HG03064 (cell line): Measurements from ENCODE around the gene VEGFB.

Experiments
- ATAC-seq: cut with Tn5 transposase; IDR thresholded peaks from one replicate; pipeline ENCODE4 v1.9.1; 2021; ENCODE audit warnings: low read depth; ENCODE audit not compliant: unreplicated experiment

VEGFB gene

DNA sequence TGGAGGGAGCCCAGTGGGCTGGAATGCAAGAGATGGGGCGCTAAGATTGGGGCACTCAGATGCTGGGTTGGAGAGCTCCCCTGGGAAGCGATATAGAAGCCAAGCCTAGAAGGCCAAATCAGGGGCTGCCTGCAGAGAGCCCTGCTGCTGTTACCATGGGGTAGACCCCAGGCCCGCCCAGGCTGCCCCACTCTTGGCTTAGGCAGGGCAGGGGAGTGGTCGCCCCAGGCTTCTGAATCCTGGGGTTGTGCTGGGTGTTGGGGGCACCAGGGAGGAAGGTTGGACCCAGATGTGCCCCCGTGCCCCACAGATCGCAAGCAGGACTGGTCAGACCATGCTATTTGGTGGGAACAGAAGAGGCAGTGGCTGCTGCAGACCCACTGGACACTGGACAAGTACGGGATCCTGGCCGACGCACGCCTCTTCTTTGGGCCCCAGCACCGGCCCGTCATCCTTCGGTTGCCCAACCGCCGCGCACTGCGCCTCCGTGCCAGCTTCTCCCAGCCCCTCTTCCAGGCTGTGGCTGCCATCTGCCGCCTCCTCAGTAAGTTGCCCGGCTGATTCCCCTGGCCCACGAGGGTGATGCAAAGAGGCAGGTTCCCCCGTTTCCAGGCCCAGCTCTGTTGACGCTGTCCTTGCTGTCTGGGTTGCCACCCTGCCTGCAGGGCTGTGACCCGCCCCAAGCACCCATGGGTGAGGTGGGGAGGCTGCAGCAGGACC lies 23.9 kb upstream of the VEGFB start:
- ATAC-seq = no peak

DNA sequence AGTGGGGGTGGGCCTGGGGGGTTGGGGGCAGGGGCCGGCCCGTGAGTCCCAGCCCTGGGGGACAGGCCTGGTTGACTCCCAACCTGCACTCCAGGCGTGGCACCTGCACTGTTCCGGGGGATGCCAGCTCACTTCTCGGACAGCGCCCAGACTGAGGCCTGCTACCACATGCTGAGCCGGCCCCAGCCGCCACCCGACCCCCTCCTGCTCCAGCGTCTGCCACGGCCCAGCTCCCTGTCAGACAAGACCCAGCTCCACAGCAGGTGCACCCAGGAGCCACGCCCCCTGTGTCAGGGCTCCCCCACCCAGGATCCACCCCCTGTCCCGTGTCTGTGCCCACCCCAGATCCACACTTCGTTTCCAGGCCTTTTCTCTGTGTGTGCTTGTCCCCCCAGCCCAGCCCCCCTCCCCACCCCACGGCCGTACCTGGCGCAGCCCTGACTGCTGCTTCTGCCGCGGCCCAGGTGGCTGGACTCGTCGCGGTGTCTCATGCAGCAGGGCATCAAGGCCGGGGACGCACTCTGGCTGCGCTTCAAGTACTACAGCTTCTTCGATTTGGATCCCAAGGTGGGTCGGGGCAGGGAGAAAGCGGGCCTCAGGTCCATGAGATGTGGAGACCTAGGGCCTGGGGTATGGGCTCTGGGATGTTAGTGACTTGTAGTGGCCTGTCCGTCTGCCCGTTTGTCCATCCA lies 23.1 kb upstream of the VEGFB start:
- ATAC-seq = no peak

DNA sequence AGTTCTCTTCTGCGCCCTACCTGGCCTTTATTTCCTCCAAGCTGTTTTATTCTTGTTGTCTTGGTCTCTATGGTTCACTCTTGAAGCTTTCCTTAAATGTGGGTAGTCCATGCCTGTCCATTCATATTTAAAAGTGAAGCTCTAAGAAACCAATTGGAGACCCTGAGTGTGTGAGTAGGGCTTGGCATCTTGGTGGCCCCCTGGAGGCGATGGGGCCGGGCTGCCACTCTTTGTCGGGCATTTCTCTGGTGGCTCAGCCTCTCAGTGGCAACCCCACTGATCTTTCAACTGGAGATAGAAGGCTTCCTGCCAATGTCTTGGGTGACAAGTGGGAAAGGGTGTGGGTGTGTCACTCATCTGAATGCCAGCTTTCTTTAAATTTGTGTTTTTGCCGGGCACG lies 17.5 kb upstream of the VEGFB start:
- no peak for ATAC-seq

DNA sequence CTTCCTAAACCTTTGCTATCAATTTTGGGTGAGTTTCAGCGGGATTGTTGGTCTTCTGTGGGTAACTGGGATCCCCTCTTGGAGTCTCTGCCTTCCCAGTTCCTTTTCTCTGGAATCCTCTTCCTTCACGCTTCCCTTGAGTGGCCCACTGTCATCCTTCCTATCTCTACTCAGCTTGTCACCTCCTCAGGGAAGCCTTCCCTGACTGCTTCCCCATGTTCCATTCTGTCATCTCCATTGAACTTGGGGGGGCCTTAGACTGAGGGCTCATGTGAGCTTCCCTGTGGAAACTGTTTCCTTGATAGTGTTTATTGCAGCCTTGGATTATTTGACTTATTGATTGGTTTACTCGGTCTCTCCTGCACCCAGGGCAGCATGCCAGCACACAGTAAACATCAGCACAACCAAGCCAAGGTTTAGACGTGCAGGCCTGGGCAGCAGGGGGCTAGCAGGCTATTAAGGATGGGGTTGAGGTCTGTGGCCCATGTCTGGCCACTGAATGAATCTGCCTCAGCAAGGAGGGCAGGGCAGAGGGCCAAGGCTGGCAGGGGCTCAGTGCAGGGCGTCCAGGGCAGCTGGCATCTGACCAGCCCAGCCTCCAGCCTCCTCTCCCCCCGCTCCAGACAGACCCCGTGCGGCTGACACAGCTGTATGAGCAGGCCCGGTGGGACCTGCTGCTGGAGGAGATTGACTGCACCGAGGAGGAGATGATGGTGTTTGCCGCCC lies 15.6 kb upstream of the VEGFB start:
- no peak for ATAC-seq

DNA sequence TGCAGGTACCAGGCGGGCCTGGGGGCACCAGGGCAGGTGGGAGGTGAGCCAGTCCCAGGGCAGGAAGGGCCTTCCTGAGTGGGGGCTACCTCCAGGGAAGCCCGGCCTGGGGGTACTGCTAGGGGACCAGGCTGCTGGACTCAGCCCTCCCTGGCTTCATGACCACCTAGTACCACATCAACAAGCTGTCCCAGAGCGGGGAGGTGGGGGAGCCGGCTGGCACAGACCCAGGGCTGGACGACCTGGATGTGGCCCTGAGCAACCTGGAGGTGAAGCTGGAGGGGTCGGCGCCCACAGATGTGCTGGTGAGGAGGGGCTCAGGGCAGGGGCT lies 15.1 kb upstream of the VEGFB start:
- ATAC-seq = no peak

DNA sequence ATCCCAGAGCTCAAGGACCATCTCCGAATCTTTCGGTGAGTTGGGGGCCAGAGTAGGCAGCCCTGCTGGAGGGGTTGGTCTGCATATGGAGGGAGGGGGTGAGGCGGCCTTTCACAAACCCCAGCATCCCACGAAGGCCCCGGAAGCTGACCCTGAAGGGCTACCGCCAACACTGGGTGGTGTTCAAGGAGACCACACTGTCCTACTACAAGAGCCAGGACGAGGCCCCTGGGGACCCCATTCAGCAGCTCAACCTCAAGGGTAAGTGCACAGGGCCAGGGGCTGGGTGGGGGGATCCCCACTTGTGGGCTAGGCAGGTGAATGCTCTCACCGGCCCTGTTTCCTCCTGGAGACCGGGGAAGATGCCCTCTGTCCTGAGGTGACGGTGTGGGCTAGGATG lies 14.6 kb upstream of the VEGFB start:
- ATAC-seq = no peak

DNA sequence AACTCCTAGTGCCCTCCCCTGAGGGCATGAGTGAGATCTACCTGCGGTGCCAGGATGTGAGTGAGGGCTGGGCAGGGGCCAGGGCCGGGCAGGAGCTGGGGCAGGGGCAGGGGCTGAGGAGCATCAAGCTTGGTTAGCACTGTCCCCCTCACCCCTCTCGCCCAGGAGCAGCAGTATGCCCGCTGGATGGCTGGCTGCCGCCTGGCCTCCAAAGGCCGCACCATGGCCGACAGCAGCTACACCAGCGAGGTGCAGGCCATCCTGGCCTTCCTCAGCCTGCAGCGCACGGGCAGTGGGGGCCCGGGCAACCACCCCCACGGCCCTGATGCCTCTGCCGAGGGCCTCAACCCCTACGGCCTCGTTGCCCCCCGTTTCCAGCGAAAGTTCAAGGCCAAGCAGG lies 14.1 kb upstream of the VEGFB start:
- no peak for ATAC-seq

DNA sequence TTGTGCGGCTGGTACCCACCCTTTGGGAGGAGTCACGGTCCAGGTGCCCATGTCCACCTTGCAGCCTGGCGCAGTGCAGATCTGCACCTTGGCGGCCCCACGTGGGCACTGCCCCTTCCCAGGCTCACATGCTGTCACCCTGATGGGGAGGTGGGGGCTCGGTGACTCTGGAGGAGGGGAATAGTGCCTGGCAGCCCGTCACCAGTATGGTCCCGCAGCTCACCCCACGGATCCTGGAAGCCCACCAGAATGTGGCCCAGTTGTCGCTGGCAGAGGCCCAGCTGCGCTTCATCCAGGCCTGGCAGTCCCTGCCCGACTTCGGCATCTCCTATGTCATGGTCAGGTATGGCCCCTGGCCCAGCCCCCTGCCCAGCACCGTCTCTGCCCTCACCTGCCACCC lies 13.6 kb upstream of the VEGFB start:
- no peak for ATAC-seq

DNA sequence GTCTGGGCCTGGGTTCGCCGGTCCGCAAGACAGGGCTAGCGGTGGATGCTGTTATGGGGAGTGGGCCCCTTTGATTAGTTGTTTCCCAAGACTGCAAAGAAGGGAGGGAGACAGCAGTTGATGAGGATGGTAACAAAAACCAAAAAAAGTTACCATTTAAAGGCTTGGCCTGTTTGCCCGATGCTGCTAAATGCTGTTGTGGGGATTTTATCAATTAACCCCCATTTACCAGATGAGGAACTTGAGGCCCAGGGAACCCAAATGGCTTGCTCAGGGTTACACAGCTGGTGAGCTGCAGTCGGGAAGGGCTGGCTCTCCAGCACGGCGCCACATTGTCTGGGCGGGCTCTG lies 11.8 kb upstream of the VEGFB start:
- no peak for ATAC-seq

DNA sequence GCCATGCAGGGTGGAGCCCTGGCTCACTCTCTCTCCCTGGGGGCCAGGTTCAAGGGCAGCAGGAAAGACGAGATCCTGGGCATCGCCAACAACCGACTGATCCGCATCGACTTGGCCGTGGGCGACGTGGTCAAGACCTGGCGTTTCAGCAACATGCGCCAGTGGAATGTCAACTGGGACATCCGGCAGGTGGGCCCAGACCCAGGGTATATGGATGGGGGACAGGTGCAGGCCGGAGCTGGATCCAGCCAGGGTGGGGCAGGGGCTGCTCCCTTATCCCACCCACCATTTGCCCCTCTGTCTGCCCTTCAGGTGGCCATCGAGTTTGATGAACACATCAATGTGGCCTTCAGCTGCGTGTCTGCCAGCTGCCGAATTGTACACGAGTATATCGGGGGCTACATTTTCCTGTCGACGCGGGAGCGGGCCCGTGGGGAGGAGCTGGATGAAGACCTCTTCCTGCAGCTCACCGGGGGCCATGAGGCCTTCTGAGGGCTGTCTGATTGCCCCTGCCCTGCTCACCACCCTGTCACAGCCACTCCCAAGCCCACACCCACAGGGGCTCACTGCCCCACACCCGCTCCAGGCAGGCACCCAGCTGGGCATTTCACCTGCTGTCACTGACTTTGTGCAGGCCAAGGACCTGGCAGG lies 11.3 kb upstream of the VEGFB start:
- ATAC-seq = no peak

DNA sequence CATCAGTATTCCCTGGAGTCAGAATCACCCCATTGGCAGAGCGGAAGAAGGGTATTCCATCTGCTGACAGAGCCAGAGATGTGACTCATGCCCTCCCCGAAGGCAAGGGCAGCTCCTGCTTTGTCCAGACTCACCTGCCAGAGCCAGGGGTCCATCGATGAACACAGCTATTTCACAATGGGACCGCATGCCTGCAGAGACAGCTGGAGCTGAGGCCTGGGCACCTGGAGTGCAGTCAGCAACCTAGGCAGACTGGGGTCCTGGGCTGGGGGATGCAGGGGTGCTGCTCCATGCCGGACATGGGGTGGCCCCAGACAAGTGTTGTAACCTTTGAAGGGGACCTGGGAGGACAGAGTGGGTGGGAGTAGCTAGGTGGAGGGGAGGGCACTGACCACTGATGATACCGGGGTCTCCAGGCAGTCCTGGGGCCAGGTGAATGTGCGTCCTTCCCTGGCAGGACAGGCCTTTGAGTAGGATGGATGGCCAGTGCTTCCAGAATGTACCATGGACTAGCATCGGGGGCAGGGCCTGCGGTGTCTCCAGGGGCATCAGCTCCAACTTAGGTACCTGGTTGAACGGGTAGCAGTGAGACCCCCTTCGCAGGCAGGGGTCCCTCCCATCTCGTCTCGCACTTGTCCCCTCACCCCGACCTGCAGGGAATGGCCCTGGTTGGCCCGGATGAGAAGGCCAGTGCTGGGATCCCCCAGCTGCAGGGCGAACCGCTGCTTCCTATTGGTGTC lies 10.1 kb upstream of the VEGFB start:
- ATAC-seq = no peak

DNA sequence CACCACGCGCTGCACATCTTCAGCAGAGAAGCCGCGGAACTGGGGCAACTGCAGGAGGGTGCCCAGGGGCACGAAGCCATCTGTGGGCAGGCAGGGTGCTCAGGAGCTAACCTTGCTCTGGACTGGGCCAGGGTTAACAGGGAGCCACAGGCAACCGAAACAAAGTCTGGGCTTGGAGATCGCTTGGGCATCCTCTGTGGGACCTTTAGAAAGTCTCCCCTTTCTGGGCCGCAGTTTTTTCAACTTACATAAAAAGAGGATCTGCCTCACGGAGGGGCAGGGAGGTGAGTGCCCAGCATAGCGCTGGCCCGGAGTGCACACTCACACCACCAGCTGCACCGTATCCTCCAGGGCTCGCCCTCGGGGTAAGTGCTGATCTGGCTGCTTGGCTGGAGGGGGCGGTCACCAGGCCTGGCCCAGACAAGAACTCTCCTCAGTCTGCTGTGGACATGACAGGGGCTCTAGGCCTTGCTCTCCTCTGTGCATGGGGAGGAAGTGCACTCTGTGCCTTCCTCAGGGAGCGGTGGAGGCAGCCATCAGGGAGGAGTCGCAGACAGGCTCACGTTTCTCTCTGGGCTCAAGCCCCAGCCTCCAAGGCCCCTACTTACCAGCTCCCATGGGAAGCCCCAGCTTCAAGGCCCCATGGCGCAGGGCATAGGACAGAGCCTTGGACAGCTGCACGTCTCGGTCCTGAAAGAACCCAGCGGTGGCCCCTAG lies 9.3 kb upstream of the VEGFB start:
- no peak for ATAC-seq

DNA sequence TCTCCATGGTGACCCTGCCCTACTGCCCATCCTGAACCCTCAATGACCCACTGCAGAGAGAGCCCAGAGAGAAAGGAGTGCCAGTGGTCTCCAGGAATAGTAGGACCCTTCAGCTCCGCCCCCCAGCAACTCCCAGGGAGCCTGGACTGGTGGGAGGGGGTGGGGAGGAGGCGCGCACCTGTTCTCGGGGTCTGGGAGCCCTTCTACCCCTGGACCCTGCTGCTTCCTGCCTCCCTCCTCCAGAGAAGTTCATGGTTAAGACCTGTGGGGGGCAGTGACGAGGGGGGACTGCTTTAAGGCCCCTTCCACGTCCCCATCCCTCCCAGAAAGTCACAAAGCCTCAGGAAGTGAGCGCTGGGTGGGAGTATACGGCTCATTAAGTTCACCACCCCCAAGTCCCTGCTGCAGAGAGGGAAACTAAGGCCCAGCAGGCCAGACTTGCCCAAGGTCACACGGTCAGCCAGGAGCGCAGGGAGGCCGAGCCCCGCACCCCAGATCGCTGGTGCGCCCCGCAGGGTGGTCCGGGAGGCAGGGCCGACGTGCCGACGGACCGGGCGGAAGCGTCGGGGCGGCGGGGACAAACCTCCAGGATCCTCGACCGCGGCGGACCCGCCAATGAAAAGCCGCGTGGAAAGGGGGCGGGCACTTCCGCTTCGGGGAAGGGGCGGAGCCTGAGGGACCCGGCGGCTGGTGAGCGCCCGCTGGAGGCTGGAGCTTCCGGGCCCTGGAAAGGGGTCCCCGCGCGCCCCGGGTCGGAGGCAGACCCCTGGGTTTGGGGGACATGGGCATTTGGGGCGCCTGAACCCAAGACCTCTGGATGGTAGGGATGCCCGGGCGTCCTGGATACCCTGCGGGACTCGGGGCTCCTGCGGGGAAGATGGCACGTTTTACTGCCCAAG lies 8.5 kb upstream of the VEGFB start, which contains the start of the genes NUDT22 and TRPT1:
NUDT22 (plus strand) TSS at position 667 of the 899 bp plus-strand sequence. CDS start 379 bp downstream, outside the sequence.
TRPT1 (minus strand) TSS at position 579 of the 899 bp plus-strand sequence; CDS start at position 253, 326 bp downstream.
- no peak for ATAC-seq

DNA sequence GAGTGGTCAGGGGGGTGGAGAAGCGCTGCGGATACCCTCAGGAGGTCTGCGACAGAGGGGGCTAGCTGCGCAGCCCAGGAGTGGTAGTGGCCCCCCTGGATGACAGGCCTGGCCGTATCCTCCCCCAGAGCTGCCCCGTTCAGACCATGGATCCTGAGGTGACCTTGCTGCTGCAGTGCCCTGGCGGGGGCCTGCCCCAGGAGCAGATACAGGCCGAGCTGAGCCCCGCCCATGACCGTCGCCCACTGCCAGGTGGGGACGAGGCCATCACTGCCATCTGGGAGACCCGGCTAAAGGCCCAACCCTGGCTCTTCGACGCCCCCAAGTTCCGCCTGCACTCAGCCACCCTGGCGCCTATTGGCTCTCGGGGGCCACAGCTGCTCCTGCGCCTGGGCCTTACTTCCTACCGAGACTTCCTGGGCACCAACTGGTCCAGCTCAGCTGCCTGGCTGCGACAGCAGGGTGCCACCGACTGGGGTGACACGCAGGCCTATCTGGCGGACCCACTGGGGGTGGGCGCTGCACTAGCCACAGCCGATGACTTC lies 7.8 kb upstream of the VEGFB start:
- no peak for ATAC-seq

DNA sequence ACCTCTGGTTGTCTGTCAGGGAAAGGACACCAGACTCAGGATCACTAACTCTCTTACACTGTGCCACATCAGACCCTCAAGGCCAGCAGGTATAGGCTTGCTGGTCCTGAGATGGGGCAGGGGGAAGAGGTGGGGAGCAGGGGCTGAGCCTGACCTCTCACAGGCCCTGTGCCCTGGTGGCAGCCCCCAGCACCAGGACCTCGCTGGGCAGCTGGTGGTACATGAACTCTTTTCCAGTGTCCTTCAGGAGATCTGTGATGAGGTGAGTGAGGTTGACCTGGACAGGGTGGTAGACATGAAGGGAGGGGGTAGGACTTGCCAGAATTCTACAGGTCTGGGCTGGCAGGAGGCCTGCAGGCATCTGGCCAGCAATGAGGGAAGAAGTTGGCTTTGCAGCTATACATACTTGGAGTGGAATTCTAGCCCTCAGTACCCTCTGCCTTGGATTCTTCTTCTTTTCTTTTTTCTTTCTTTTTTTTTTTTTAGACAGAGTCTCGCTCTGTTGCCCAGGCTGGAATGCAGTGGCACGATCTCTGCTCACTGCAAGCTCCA lies 6.9 kb upstream of the VEGFB start:
- no peak for ATAC-seq

DNA sequence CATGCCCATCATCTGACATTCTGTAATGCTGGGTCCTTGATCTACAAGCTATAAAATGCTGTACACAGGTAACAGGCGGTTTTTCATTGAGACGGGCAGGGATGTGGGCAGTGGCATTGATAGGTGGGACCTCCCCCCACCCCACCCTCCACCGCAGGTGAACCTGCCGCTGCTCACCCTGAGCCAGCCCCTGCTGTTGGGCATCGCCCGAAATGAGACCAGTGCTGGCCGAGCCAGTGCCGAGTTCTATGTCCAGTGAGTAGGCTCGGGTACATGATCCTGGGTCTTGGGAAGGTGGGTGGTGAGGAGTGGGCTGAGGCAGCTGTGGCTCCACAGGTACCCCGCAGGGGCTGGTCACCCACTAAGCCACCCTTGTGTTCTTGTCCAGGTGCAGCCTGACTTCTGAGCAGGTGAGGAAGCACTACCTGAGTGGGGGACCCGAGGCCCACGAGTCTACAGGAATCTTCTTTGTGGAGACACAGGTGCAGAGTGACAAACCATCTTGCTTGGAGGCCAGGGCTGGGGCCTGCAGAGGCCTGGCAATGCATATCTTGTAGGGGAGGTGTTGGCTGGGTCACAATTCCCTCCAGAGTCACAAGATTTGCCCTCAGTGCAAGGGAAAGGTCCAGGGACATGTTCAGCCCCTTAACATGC lies 5.2 kb upstream of the VEGFB start:
- ATAC-seq = no peak

DNA sequence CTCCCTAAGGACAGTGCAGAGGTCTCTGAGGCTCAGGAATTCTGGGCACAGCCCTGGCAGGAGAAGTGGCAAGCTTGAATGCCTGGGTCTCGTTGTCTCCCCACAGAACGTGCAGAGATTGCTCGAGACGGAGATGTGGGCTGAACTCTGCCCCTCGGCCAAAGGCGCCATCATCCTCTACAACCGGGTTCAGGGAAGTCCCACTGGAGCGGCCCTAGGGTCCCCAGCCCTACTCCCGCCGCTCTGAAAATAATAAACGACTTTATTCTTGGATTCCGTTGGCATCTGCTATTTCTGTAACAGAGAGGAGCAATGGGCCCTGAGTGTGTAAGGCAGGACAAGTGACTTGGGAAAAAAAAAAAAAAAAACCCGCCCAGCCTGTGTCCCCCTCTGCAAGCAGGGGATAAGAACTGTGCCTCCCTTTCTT lies 4.6 kb upstream of the VEGFB start:
- ATAC-seq = no peak
